WERI-Rb-1 (cell line): ENCODE data around the gene LRG1.
A peak's percentile ranks its signal among the peaks of the same experiment; 100 is the strongest.
"Not testable (repeated sequence)": the region's sequence is repeated elsewhere in the genome, so short reads cannot be mapped to it uniquely, and the experiment has no call there.

Source experiments
- DNase-seq: peaks from one replicate; pipeline ENCODE4 v3.0.0-alpha.2; 2020
- H3K27ac ChIP-seq: fragments of 250-450 bp; sonication (Bioruptor Pico); 2 replicates; pipeline ENCODE4 v1.5.1; 2020; ENCODE audit warnings: mild to moderate bottlenecking, moderate library complexity
- H3K27me3 ChIP-seq: fragments of 250-450 bp; sonication (Bioruptor Pico); 2 replicates; pipeline ENCODE4 v1.5.1; 2021; ENCODE audit warnings: mild to moderate bottlenecking, low read depth, moderate library complexity; ENCODE audit not compliant: insufficient read depth, severe bottlenecking
- H3K36me3 ChIP-seq: fragments of 250-450 bp; sonication (Bioruptor Pico); 2 replicates; pipeline ENCODE4 v1.5.1; 2020; ENCODE audit warnings: mild to moderate bottlenecking, moderate library complexity
- H3K4me3 ChIP-seq: 2 replicates; pipeline ENCODE4 v1.5.1; 2011; ENCODE audit warnings: low read depth, mild to moderate bottlenecking, control low read depth, low read length
- H3K9me3 ChIP-seq: fragments of 250-450 bp; sonication (Bioruptor Pico); 2 replicates; pipeline ENCODE4 v1.5.1; 2021; ENCODE audit warnings: mild to moderate bottlenecking, moderate library complexity; ENCODE audit not compliant: severe bottlenecking
- CTCF ChIP-seq: IDR thresholded peaks from 2 replicates; pipeline ENCODE4 v1.5.1; 2011; ENCODE audit warnings: low read depth, mild to moderate bottlenecking, control low read depth, inconsistent platforms, low read length

The LRG1 gene

GRCh38 chr19:4570916-4571304 lies 31.1 kb upstream of the LRG1 start:
- no peaks in the 10 kb centered on the region; the same call in 1 of the 2 replicates for H3K36me3 ChIP-seq
- H3K4me3 ChIP-seq = no peak overlapping the region
- no peak overlapping the region for H3K27ac ChIP-seq
- TF ChIP-seq CTCF = no peak
- no peaks in the 10 kb centered on the region for H3K27me3 ChIP-seq
- DNase-seq = no peak
- H3K9me3 ChIP-seq = no peaks in the 10 kb centered on the region

GRCh38 chr19:4570402-4570801 lies 30.6 kb upstream of the LRG1 start:
- Histone ChIP-seq H3K27me3 (no peaks in the 10 kb centered on the region), H3K27ac (no peak overlapping the region), H3K36me3 (no peaks in the 10 kb centered on the region; the same call in 1 of the 2 replicates), H3K9me3 (no peaks in the 10 kb centered on the region), H3K4me3 (no peak overlapping the region)
- TF ChIP-seq CTCF = no peak
- no peak for DNase-seq

- Histone ChIP-seq H3K27ac (no peak overlapping the region), H3K27me3 (no peaks in the 10 kb centered on the region), H3K4me3 (no peak overlapping the region), H3K36me3 (no peaks in the 10 kb centered on the region; the same call in 1 of the 2 replicates), H3K9me3 (no peaks in the 10 kb centered on the region)
- DNase-seq = no peak
- no peak for TF ChIP-seq CTCF
Measured at GRCh38 chr19:4568886-4569285, 29.1 kb upstream of the LRG1 start.

- Histone ChIP-seq H3K4me3 (no peak overlapping the region), H3K27ac (no peak overlapping the region), H3K36me3 (no peaks in the 10 kb centered on the region), H3K27me3 (no peaks in the 10 kb centered on the region), H3K9me3 (no peaks in the 10 kb centered on the region)
- peak; percentile 87 for DNase-seq
- peak; percentile 98 for TF ChIP-seq CTCF
Measured at GRCh38 chr19:4567584-4568071, 27.8 kb upstream of the LRG1 start.

GRCh38 chr19:4566402-4567051 lies 26.7 kb upstream of the LRG1 start:
- Histone ChIP-seq H3K4me3 (no peak overlapping the region), H3K9me3 (no peaks in the 10 kb centered on the region), H3K36me3 (no peaks in the 10 kb centered on the region), H3K27me3 (no peaks in the 10 kb centered on the region), H3K27ac (peak overlapping the region; percentile 50)
- peak; percentile 66 for DNase-seq
- no peak for TF ChIP-seq CTCF

- H3K36me3 ChIP-seq, DNase-seq, H3K9me3 ChIP-seq, H3K4me3 ChIP-seq, H3K27ac ChIP-seq, H3K27me3 ChIP-seq: not testable (repeated sequence)
Measured at GRCh38 chr19:4563562-4563961, 23.7 kb upstream of the LRG1 start.

GRCh38 chr19:4562085-4562484 lies 22.2 kb upstream of the LRG1 start:
- not testable (repeated sequence) for H3K27me3 ChIP-seq

More at GRCh38 chr19:4562085-4562484, 22.2 kb upstream of the LRG1 start:
- not testable (repeated sequence) for H3K27ac ChIP-seq, H3K36me3 ChIP-seq, H3K9me3 ChIP-seq, DNase-seq, H3K4me3 ChIP-seq
